Measurements from ENCODE around the gene KBTBD2. TPM values are rescaled to one million over a fixed set of nuclear protein-coding genes. Genes with fewer than 3 reads are reported as not detected.
"Not testable (repeated sequence)": the region's sequence is repeated elsewhere in the genome, so short reads cannot be mapped to it uniquely, and the experiment has no call there.

The KBTBD2 gene
- total RNA-seq, 4 donors from 2014 or later: 22.2 to 43.7 (median 28.4) TPM

GRCh38 chr7:32858648-32859047 is 32.9 kb downstream of the KBTBD2 start:
- no peak for TF ChIP-seq POLR2A (IDR thresholded peaks at IDR 0.05)
- TF ChIP-seq, protein P1, sequence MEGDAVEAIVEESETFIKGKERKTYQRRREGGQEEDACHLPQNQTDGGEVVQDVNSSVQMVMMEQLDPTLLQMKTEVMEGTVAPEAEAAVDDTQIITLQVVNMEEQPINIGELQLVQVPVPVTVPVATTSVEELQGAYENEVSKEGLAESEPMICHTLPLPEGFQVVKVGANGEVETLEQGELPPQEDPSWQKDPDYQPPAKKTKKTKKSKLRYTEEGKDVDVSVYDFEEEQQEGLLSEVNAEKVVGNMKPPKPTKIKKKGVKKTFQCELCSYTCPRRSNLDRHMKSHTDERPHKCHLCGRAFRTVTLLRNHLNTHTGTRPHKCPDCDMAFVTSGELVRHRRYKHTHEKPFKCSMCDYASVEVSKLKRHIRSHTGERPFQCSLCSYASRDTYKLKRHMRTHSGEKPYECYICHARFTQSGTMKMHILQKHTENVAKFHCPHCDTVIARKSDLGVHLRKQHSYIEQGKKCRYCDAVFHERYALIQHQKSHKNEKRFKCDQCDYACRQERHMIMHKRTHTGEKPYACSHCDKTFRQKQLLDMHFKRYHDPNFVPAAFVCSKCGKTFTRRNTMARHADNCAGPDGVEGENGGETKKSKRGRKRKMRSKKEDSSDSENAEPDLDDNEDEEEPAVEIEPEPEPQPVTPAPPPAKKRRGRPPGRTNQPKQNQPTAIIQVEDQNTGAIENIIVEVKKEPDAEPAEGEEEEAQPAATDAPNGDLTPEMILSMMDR (IDR thresholded peaks at IDR 0.05): no peak
- H3K27ac ChIP-seq: no peak overlapping the region
- no peaks in the 10 kb centered on the region for H3K36me3 ChIP-seq
- no peaks in the 10 kb centered on the region for H3K4me1 ChIP-seq
- DNase-seq: no peak
- H3K27me3 ChIP-seq: no peaks in the 10 kb centered on the region
- H3K4me3 ChIP-seq: no peak overlapping the region
- H3K9me3 ChIP-seq: no peaks in the 10 kb centered on the region

GRCh38 chr7:32857063-32857462 is 34.5 kb downstream of the KBTBD2 start:
- not testable (repeated sequence) for DNase-seq, H3K27ac ChIP-seq, H3K4me3 ChIP-seq, H3K4me1 ChIP-seq, H3K27me3 ChIP-seq, H3K36me3 ChIP-seq, H3K9me3 ChIP-seq

DNA sequence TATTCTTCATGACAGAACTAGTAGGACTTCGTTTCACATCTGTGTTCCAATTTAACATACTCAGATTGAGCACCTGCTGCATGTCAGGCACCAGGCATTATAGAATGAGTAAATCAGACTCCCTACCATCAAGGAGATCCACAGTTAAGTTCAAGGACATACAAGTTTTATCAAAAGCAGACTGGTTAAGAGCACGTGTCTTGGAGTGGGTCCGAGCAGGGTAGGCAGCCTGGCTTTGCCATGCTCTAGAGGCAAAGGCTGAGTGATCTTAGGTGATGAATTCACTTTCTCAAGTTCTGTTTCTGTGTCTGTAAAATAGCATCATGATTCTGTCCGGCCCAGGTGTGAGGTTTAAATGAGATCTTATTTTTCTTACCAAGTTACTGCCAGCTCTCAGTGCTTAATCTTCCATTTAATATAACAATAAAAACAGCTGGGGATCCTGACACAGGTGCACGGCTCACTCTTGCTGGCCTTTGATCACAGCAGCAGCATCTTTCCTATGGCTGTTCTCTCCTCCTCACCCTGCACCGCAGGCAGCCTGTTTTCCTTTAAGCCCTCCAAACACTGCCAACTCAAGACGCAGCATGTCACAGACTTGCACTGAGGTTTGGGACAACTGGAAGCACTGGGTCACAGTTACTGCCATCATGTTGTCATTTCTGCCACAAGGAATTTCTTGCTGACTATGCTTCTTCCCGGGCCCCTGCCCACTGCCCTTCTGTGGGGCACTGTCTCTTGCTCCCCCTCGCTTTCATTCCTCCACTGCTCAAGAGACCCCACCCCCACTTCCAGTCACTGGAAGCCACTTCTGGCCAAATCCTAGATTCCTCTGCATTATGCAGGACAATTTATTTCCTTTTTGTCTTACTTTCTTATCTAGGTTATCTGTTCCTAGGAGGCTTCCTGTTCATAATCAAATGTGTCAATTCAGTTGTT is 35.5 kb downstream of the KBTBD2 start:
- not testable (repeated sequence) for H3K9me3 ChIP-seq, DNase-seq, H3K4me3 ChIP-seq, H3K27me3 ChIP-seq, H3K36me3 ChIP-seq, H3K27ac ChIP-seq, H3K4me1 ChIP-seq

DNA sequence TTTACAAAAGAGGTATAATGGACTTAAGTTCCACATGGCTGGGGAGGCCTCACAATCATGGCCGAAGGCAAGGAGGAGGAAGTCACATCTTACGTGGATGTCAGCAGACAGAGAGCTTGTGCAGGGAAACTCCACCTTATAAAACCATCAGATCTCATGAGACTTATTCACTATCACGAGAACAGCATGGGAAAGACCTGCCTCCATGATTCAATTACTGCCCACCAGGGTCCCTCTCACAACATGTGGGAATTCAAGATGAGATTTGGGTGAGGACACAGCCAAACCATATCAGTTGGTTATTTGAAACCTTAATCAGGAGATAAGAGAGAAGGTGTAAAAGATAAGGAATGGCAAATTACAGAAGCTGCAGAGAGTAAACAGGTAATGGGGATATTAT is 40.9 kb downstream of the KBTBD2 start:
- H3K4me1 ChIP-seq, H3K9me3 ChIP-seq, H3K4me3 ChIP-seq, H3K27ac ChIP-seq, DNase-seq, H3K27me3 ChIP-seq, H3K36me3 ChIP-seq: not testable (repeated sequence)

GRCh38 chr7:32848655-32849054 is 42.9 kb downstream of the KBTBD2 start:
- not testable (repeated sequence) for H3K27ac ChIP-seq, H3K36me3 ChIP-seq, H3K9me3 ChIP-seq, H3K4me1 ChIP-seq, H3K27me3 ChIP-seq, H3K4me3 ChIP-seq, DNase-seq

- H3K27ac ChIP-seq: no peak overlapping the region
- no peaks in the 10 kb centered on the region for H3K36me3 ChIP-seq
- H3K9me3 ChIP-seq: no peaks in the 10 kb centered on the region
- no peaks in the 10 kb centered on the region for H3K27me3 ChIP-seq
- H3K4me3 ChIP-seq: no peak overlapping the region
- no peaks in the 10 kb centered on the region for H3K4me1 ChIP-seq
- TF ChIP-seq, protein P1 (IDR thresholded peaks at IDR 0.05): peak; percentile 74 to 94 (median 81)
- TF ChIP-seq POLR2A (IDR thresholded peaks at IDR 0.05): no peak
- DNase-seq: peak; percentile 88 to 97 (median 95)
Observed at GRCh38 chr7:32846630-32847225, 44.8 kb downstream of the KBTBD2 start.

DNA sequence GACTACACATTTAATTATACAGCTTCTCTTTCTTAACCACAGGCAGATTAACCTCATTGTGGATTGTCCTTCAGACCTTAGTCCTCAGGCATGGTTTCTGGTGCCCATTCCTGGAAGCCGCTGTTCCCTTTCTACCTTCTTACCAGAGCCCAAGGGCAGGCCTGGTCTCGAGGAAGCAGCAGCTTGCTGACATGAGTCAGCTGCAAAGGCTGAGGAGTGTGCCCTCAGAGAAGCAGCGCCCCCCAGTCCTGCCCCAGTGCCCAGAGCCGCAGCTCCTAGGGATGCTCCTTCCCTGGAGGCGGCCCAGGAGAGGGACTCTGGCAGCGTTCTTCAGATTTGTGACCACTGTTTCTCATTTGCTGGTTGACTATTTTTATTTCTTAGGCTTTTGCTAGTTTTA is 46.8 kb downstream of the KBTBD2 start:
- H3K27me3 ChIP-seq, H3K4me3 ChIP-seq, H3K27ac ChIP-seq, H3K9me3 ChIP-seq, DNase-seq, H3K36me3 ChIP-seq, H3K4me1 ChIP-seq: not testable (repeated sequence)

DNA sequence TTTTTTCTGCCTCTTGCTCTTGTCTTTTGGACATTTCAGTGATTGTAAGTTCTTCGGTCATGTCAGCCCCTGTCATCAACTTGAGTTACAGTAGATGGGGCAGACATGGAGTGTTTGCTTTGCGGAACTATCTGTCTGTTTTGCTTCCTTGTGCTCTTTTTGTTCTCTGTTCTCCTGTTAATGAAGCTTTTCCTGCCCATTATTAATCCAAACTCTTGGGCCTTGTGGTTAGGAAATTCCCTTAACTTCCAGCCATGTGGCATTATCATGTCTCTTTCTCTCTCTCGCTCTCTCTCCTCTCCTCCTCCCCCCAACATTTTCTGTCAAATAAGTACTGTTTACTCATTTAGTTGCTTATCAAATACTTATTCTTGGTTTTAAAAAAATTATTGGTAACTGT is 47.8 kb downstream of the KBTBD2 start:
- not testable (repeated sequence) for H3K27ac ChIP-seq, H3K4me1 ChIP-seq, H3K4me3 ChIP-seq, H3K27me3 ChIP-seq, DNase-seq, H3K36me3 ChIP-seq, H3K9me3 ChIP-seq

GRCh38 chr7:32839846-32840245 is 51.7 kb downstream of the KBTBD2 start:
- not testable (repeated sequence) for H3K27ac ChIP-seq, H3K36me3 ChIP-seq, H3K9me3 ChIP-seq, H3K27me3 ChIP-seq, H3K4me1 ChIP-seq, H3K4me3 ChIP-seq, DNase-seq

GRCh38 chr7:32828996-32829752 is 62.4 kb downstream of the KBTBD2 start:
- not testable (repeated sequence) for H3K4me1 ChIP-seq, H3K4me3 ChIP-seq, H3K27ac ChIP-seq, H3K36me3 ChIP-seq, DNase-seq, H3K9me3 ChIP-seq, H3K27me3 ChIP-seq
